Activated CD4-positive, alpha-beta T cell treated with anti-CD3 and anti-CD28 coated beads, Interleukin-2, amount 50 U/mL, for 48 hours (primary cell): ENCODE measurements around the gene QPCTL.
A peak's percentile ranks its signal among the peaks of the same experiment; 100 is the strongest.

Source experiments
- DNase-seq, 2 experiments: peaks; one replicate each; pipeline ENCODE4 v3.0.0-alpha.2; 2020

The QPCTL gene

GRCh38 chr19:45692187-45693105 is at the start of gene QPCTL:
TSS of gene QPCTL (plus strand) at chr19:45692666. CDS start at chr19:45692704, 38 bp downstream.
- DNase-seq, result peak; percentile 97 to 98

GRCh38 chr19:45643024-45643926 is 49.2 kb upstream of the QPCTL start:
- DNase-seq, result peak; percentile 98 to 99

DNA sequence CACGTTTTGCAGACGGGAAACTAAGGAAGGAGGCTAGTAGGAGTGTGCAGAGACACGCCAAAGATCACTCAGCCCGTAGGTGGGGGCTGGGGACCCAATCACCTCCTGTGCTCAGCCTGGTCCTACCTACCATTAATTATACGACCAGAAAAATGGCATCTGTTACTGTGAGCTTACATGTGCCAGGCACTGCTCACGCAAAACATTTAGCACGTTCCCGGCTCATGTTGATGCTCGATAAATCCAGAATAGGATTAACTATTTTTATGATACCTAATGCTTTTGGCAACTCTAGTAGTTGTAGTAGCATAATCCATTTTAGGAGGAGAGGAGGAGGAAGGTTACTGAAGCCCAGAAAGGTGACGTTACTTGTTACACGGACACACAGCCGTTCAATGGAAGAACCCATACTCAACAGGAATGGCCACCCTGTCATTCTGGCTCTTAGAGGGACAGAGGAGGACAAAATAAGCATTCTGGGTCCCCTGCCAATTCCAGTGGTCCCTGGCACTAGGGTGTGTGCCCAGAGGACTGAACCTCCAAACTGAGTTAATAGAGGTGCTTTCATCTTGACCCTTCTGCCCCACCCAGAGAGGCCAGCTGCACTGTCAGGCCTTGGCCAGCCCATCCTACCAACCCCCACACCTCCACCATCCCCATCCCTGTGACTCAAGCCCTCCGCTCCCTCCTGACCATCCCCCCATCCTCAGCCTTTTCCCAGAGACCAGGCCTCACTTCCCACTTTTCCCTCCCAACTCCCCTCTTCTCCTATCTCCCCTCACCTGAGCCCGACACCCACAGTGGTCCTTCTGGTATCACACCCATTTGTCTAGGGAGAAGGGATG is 48.3 kb upstream of the QPCTL start:
- DNase-seq, result no peak

- no peak for DNase-seq
Measured at GRCh38 chr19:45645068-45645630, 47.3 kb upstream of the QPCTL start.

DNA sequence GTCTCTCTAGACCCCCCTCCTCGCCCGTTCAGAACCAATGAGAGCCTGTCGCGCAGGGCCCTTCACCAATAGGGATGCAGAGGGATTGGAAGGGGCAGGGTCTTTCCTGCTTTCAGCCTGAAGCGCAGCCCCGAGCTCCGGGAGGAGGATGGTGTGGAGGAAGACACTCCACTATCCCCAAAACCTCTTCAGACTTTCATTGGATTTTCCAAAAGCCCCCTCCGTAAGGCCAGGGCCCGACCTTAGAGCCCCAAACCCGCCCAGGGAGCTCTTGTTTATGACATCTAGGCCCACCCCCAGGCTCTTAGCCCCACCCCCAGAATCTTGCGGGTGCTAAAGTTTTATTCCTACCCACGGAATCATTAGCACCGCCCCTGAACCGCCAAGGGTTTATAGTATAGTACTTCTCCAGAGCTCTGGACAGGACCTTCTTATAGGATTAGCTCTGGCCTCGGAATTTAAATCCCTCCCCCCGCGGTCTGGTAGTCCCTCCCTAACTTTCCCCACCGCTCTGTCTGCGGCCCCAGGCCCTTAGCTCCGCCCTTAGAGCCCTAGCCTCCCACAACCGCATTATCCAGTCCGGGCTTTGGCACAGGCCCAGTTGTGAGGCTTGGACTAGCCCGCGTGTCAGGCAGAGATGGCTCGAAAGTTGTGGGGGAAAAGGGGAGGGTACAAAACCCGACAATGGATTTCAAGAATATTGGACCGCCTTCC is 46.7 kb upstream of the QPCTL start:
- DNase-seq, result peak; percentile 87 to 89

GRCh38 chr19:45646345-45646698 is 46.1 kb upstream of the QPCTL start:
- no peak for DNase-seq

- DNase-seq, result no peak
Measured at GRCh38 chr19:45650722-45651121, 41.7 kb upstream of the QPCTL start.

DNA sequence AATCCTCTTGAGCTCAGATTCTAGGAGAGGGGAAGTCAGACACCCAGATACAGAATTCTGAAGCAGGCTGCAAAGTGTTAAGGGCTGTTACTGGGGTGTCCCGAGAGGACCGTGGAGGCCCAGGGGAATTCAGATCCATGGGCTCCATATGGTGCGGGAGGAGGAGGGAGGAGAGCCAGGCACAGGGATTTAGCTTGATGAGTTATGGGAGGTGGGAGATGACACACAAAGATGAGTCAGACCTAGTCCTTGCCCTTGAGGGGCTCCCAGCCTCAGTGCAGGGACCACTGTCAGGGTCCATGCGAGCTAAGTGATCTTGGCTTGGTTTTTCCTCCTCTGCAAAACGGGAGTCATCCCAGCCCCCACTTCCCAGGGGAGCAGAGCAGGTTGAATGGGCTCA is 38.8 kb upstream of the QPCTL start:
- no peak for DNase-seq

- DNase-seq, result no peak
Measured at GRCh38 chr19:45655073-45655472, 37.4 kb upstream of the QPCTL start.

GRCh38 chr19:45657520-45658167 is 34.8 kb upstream of the QPCTL start:
- DNase-seq, result no peak

- no peak for DNase-seq
Measured at GRCh38 chr19:45659096-45659729, 33.3 kb upstream of the QPCTL start.

- DNase-seq, result no peak
Measured at GRCh38 chr19:45660636-45661035, 31.8 kb upstream of the QPCTL start.

DNA sequence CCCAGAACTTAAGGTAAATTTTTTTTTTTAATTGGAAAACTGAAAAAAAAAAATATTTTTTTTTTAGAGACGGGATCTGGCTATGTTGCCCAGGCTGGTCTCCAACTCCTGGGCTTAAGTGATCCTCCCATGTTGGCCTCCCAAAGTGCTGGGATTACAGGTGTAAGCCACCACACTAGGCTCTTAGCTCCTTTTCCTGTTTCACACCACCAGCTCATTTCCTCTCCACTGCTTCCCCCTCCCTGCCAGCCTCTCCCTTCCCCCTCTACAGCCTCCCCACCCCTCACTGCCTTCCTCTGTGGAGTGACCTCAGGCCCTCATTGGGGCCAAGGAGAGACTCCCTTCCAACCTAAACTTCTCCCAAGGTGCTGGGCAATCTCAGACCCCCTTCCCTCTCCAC is 28.7 kb upstream of the QPCTL start:
- DNase-seq, result no peak

GRCh38 chr19:45664575-45664974 is 27.9 kb upstream of the QPCTL start:
- DNase-seq, result no peak

GRCh38 chr19:45667620-45668341 is 24.7 kb upstream of the QPCTL start, which contains the start of gene GIPR:
TSS of gene GIPR (plus strand) at chr19:45668221. CDS start at chr19:45669521, 1,300 bp downstream.
- DNase-seq, result peak; percentile 80 to 84

DNA sequence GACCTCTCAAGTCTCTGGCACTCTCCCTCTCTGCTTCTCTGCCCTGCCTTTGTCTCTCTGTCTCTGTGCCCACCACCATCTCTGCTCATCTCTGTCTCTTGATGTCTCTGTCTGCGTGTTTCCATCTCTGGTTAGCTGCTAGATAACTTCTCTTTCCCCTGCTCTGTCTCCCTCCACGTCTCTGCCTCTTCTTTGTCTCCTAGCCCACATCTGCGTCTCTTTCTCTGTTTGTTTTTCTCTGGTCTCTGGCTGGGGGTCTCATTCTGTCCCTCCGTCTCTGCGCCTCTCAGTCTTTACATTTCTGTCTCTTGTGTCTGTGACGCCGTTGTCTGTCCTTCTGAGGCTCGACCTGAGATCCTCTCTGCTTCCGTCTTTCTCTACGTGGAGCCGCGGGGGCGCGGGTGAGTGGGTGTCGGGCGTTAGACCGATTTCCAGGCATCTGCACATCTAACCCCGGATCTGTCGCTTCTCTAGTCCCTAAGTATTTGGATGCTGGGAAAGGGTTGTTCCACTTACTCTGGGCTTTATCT is 24.1 kb upstream of the QPCTL start:
- DNase-seq, result peak; percentile 34 to 55

DNA sequence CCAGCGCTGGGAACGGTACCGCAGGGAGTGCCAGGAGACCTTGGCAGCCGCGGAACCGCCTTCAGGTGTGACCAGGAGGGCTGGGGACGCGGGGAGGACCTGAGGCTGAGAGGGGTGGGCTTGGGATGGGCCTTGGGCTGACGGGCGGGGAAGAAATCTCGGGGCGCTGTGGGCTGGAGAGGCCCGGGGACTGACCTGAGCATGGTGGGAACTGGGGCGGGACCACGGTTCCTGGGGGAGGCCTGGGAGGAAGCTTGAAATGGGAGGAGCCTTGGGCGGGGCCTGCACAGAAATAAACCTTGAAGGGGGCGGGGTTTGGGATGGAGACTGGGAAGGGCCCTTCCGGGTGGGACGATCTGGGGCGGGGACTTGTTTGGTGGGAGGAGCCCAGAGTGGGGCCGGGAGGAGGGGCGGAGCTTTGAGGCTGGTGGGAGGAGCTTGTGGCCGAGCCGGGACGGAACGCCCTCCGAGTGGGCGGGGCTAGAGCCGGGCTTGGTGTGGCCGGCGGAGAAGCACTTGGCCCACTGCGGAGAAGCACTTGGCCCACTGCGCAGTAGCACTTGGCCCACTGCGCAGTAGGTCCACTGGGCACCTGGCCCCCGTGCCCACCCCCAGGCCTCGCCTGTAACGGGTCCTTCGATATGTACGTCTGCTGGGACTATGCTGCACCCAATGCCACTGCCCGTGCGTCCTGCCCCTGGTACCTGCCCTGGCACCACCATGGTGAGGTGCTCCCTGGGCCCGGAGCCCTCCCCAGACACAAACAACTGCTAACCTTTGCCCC is 21.6 kb upstream of the QPCTL start:
- DNase-seq, result peak; percentile 72 to 78

GRCh38 chr19:45674946-45675345 is 17.5 kb upstream of the QPCTL start:
- DNase-seq, result no peak

DNA sequence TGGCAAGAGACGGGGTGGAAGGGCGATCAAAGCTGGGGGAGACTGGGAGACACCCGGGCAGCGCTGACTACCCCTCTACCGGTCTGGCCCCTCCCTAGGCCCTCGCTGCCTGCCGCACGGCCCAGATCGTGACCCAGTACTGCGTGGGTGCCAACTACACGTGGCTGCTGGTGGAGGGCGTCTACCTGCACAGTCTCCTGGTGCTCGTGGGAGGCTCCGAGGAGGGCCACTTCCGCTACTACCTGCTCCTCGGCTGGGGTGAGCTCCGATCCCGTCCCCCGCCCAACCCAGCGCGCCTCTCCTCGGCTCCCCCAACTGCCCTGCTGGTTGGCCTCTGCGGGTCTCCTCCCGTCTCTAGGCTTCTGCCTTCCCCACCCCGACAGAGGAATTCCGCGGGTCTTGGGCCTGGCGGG is 15.6 kb upstream of the QPCTL start:
- DNase-seq, result peak; percentile 48 to 54
